GM18505 (cell line): ENCODE results near the gene SYT12.

Experiments
- ATAC-seq: cut with Tn5 transposase; IDR thresholded peaks from one replicate; pipeline ENCODE4 v1.9.1; 2021; ENCODE audit not compliant: unreplicated experiment
- POLR2A ChIP-seq: IDR thresholded peaks from 4 replicates; pipeline ENCODE4 v1.6.1; 2011; ENCODE audit warnings: borderline replicate concordance; ENCODE audit not compliant: insufficient read depth, insufficient read length; ENCODE audit errors: extremely low read depth

SYT12 gene

GRCh38 chr11:67062526-67063373 is 39.8 kb downstream of the SYT12 start:
- no peak for TF ChIP-seq POLR2A
- no peak for ATAC-seq

GRCh38 chr11:67066333-67066709 is 43.4 kb downstream of the SYT12 start:
- TF ChIP-seq POLR2A = no peak
- no peak for ATAC-seq

DNA sequence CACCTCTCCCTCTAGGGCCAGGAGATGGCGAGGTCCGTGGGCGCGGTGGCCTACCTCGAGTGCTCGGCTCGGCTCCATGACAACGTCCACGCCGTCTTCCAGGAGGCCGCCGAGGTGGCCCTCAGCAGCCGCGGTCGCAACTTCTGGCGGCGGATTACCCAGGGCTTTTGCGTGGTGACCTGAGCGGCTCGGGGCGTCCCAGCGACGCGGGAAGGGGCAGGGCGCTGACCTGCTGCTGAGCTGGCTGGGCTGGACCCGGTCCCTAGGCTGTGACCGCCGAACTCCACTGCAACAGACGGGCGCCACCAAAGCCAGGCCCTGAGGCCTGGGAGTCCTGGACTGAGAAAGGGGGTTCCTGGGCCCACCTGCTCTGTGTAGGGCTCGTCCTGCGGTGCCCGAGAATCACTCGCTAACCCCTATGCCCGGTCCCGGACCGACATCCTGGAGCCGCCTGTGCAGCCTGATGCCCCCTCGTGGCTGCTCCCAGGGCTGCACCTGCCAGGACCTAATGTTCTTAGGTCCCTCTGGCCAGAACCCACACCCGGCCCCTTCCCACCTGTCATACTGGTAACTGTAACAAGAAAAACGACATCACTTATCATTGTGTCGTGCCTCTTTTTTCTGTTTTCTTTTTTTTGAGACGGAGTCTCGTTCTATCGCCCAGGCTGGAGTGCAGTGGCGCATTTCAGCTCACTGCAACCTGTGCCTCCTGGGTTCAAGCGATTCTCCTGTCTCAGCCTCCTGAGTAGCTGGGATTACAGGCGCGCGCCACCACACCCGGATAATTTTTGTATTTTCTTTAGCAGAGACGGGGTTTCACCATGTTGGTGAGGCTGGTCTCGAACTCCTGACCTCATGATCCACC is 48.7 kb downstream of the SYT12 start:
- ATAC-seq = no peak
- no peak for TF ChIP-seq POLR2A

DNA sequence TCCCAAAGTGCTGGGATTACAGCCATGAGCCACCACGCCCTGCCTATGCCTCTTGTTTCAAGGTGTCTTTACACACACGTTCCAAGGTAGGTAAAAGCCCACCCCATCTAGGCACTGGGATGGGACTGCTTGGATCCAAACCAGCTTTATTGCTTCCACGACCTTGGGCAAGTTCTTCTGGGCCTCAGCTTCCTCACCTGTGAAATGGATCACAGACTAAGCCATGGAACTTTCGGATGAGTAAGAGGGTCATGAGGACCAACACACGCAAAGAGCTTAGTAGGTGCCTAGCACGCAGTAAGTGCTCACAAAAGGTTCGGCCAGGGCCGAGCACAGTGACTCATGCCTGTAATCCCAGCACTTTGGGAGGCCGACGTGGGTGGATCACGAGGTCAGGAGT is 49.4 kb downstream of the SYT12 start:
- TF ChIP-seq POLR2A = no peak
- no peak for ATAC-seq

GRCh38 chr11:67073908-67074307 is 51.0 kb downstream of the SYT12 start:
- no peak for TF ChIP-seq POLR2A
- ATAC-seq = no peak

DNA sequence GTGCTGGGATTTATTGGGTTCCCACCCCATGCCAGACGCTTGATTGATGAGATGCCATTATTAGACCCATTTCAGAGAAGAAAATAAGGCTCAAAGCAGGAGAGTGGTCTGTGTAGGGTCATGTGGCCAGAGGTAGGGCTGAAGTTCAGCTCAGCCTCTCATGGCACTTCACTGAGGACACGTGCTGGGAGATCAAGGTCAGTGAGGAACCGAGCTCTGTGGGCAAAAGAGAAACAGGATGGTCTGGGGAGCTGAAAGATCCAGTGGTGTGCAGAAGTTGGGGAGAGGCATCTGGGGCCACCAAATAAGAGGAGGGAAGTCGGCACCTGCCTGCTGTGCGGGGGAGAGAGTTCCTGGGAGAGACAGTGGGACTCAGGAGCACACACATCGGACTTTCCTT is 53.3 kb downstream of the SYT12 start:
- no peak for TF ChIP-seq POLR2A
- no peak for ATAC-seq

DNA sequence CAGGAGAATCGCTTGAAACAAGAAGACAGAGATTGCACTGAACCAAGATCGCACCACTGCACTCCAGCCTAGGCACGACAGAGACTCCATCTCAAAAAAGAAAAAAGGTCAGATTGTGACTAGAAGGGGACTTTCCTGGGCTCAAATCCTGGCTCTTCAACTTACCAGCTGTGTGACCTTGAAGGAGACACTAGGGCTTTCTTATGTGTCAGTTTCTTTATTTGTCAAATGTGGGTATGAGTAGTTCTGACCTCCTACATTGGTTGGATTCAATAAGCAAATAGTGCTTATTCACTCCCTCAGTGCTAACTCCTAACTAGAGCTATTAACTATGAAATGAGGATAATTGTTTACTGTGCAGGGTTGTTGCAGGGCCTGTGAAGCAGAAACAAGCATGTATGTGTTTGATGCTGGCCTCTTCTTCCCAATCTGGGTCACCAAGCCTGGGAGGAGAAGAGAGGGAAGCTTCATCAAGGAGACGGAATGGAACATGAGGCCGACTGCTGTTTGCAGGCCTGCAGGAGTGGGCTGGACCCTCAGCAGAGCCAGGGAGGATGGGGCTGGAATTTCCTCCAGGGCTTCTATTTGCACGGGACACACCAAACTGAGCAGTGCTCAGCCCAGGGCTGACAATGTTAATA is 56.3 kb downstream of the SYT12 start:
- no peak for ATAC-seq
- no peak for TF ChIP-seq POLR2A

DNA sequence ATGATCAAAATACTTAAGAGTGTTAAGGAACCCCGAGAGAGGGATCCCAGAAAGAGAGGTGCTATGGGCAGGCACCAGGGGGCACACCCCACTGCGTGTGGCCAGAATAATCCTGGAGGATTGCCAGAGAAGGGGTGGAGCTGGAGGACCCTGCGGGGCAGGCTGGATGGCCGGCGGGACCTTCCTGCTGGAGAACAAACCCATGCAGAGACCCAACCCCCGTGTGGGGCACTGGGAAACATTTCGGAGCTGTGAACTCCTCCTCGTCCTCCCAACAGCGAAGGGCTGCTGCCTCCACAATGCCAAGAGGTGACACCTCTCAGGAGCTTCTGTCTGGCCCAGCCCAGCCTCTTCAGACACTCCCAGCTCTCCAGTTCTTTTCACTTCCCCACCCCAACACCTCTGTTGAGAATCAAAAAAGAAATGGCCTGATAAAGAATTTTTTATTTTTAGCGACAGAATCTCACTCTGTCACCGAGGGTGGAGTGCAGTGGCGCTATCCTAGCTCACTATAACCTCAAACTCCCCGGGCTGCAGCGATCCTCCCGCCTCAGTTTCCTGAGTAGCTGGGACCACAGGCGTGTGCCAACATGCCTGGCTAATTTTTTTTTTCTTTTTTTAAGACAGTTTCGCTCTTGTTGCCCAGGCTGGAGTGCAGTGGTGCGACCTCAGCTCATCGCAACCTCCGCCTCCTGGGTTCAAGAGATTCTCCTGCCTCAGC is 59.3 kb downstream of the SYT12 start:
- TF ChIP-seq POLR2A = no peak
- ATAC-seq = no peak

DNA sequence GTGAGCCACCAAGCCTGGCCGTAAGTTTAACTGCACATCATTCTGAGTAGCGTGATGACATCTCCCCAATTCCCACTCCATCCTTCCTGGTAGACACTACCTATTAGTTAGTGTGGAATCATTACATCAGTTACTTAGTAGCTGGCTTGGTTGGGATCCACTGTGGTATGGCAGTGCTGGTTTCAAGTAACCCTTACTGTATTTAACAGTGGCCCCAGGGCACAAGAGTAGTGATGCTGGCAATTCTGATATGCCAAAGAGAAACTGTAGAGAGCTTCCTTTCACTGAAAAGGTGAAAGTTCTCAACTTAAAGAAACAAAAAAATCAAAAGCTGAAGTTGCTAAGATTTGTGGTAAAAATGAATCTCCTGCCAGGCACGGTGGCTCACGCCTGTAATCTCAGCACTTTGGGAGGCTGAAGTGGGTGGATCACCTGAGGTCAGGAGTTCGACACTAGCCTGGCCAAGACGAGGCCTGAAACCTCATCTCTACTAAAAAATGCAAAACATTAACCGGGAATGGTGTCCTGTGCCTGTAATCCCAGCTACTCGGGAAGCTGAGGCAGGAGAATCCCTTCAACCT is 60.9 kb downstream of the SYT12 start:
- TF ChIP-seq POLR2A = no peak
- ATAC-seq = no peak

- no peak for TF ChIP-seq POLR2A
- ATAC-seq = no peak
Measured at GRCh38 chr11:67085617-67086016, 62.7 kb downstream of the SYT12 start.

DNA sequence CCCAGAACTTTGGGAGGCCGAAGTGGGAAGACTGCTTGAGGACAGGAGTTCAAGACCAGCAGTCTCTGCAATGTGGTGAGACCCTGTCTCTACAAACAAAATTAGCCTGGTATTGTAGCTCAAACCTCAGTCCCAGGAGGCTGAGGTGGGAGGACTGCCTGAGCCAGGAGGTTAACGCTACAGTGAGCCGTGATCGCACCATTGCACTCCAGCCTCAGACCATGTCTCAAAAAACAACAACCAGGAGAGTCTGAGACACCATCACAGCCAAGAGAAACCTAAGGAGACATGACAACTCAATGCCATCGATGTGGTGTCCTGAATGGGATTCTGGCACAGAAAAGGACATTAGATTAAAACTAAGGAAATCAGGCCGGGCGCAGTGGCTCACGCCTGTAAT is 67.8 kb downstream of the SYT12 start:
- TF ChIP-seq POLR2A = no peak
- no peak for ATAC-seq

DNA sequence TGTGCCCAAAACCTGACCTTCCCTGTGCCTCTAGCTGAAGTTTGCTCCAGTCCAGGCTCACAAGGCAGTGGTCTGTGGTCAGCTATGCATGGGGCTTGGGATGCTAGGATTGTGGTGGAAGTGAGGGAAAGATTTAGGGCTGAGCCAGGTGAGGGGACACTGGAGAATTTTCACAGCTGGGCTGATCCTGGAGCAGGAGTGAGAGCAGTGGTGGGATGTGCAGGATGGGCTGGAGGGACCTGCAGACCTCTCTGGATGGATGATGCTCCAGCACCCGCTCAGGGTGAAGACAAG is 72.2 kb downstream of the SYT12 start:
- no peak for TF ChIP-seq POLR2A
- no peak for ATAC-seq
